SJCRH30 (cell line): ENCODE results near the gene SPIN4. TPM values are rescaled to one million over a fixed set of nuclear protein-coding genes. Genes with fewer than 3 reads are reported as not detected.
"Not testable (repeated sequence)": the region's sequence is repeated elsewhere in the genome, so short reads cannot be mapped to it uniquely, and the experiment has no call there.

ENCODE experiments used
- DNase-seq, 2 experiments: peaks; one replicate each; pipeline ENCODE4 v3.0.0-alpha.2; 2015 to 2020
- H3K27ac ChIP-seq: fragments of 250-450 bp; sonication (Bioruptor Pico); 2 replicates; pipeline ENCODE4 v1.5.1; 2020; ENCODE audit warnings: mild to moderate bottlenecking, moderate library complexity
- H3K27me3 ChIP-seq: fragments of 250-450 bp; sonication (Bioruptor Pico); 2 replicates; pipeline ENCODE4 v1.5.1; 2020; ENCODE audit warnings: mild to moderate bottlenecking, moderate library complexity
- H3K36me3 ChIP-seq: fragments of 250-450 bp; sonication (Bioruptor Pico); 2 replicates; pipeline ENCODE4 v1.5.1; 2020; ENCODE audit warnings: mild to moderate bottlenecking, moderate library complexity
- H3K4me1 ChIP-seq: fragments of 250-450 bp; sonication (Bioruptor Pico); 2 replicates; pipeline ENCODE4 v1.5.1; 2020; ENCODE audit warnings: mild to moderate bottlenecking, moderate library complexity
- H3K4me3 ChIP-seq: fragments of 250-450 bp; sonication (Bioruptor Pico); 2 replicates; pipeline ENCODE4 v1.5.1; 2020; ENCODE audit warnings: mild to moderate bottlenecking, moderate library complexity
- H3K9me3 ChIP-seq: fragments of 250-450 bp; sonication (Bioruptor Pico); replicated peaks from 2 replicates; pipeline ENCODE4 v1.5.1; 2020; ENCODE audit warnings: mild to moderate bottlenecking, moderate library complexity
- total RNA-seq: library from RNA; depleted of rRNA; stranded (reverse); fragments of >200 nt; shearing (Covaris generic); gene quantifications from 2 replicates; pipeline ENCODE4 v1.2.3, GENCODE V29; 2014; rRNA removed

Gene SPIN4
- 31.1 and 36.0 TPM in 2 replicates for total RNA-seq

DNA sequence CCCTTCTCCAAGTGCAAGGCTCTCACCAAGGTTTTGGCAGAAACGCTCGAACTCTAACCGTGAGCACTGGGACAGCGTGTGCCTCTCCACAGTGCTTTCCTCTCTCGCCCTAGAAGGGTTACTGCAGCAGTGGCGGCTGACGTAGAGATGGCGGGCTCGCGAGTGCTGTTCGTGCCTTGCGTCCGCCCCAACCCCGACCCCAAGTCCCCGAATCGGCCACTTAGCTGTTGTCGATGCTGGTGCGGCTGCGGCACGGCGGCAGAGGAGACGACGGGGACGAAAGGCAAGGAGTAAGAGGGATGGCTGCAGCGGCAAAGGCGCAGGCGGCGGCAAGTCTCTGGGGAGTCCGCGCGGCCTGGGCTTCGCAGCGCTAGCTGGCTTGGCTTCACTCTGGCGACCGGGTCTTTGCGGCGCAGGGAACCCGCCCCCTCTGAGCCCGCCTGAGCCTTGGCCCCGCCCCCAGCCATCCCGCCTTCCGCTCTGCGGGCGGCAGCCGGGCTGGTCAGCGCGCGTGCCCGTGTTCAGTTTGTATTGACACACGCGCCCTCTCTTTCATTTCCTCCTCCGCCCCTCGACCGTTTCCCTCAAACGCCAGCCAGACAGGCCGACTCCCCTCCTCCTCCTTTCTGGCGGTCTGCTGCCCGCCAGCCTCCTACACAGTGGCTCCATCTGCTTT is at the start of gene SPIN4:
TSS of gene SPIN4 (minus strand) at position 392 of the 676 bp plus-strand sequence. CDS start 513 bp downstream, outside the sequence.
- Histone ChIP-seq H3K4me3 (peak within 1 kb of the TSS; percentile 82), H3K36me3 (no peaks in the 10 kb centered on the region), H3K27ac (peak within 1 kb of the TSS; percentile 83), H3K9me3 (no peaks in the 10 kb centered on the region), H3K4me1 (no peaks in the 10 kb centered on the region), H3K27me3 (no peaks in the 10 kb centered on the region)
- peak; percentile 95 for DNase-seq

DNA sequence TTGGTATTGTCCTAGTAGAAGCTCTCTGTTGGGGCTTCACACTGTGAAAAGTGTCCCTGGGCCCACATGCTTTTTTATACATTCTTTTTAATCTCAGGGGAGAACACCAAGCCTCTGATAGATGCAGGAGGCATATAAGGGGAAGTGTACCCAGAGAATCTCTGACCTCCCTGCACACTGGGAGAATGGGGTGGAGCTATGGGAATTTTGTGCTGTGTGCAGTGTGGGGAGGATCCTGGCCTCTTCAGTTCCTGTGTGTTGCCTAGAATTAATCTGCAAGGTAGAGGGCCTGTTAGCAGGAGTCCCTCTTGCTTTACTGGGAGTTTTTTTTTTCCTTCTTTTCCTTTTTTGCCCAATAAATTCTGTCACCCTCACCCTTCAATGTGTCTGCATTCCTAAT is 49.2 kb upstream of the SPIN4 start:
- H3K27ac ChIP-seq = no peak overlapping the region
- DNase-seq = no peak
- H3K4me3 ChIP-seq = no peak overlapping the region
- H3K9me3 ChIP-seq = no peaks in the 10 kb centered on the region
- no peaks in the 10 kb centered on the region for H3K4me1 ChIP-seq
- no peaks in the 10 kb centered on the region for H3K36me3 ChIP-seq
- H3K27me3 ChIP-seq = no peaks in the 10 kb centered on the region

DNA sequence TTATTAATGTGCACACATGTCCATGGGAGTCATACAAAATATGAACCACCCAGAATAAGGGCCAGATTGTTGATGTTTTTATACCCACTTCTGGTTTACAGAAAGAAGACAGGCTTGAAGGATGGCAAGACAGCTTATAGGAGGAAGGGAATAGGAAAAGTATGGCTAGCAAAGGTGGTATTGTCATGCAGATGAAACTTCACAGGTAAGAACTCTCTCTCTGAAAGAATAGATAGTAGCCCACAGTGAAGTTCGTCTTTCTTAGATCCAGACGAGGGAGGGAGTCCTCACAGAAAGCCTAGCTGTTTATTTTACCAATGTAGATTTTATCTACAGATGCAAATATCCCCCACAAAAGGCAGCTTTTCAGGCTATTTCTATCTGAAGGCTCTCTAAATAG is 43.7 kb upstream of the SPIN4 start:
- no peak for DNase-seq
- H3K4me1 ChIP-seq = no peaks in the 10 kb centered on the region

DNA sequence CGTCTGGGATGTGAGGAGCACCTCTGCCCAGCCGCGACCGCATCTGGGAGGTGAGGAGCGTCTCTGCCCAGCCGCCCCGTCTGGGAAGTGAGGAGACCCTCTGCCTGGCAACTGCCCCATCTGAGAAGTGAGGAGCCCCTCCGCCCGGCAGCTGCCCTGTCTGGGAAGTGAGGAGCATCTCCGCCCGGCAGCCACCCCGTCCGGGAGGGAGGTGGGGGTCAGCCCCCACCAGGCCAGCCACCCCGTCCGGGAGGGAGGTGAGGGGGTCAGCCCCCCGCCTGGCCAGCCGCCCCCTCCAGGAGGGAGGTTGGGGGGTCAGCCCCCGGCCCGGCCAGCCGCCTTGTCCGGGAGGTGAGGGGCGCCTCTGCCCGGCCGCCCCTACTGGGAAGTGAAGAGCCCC is 42.0 kb upstream of the SPIN4 start:
- not testable (repeated sequence) for H3K4me3 ChIP-seq, H3K36me3 ChIP-seq, H3K27ac ChIP-seq, H3K27me3 ChIP-seq, DNase-seq, H3K9me3 ChIP-seq, H3K4me1 ChIP-seq

More for the DNA sequence above, 43.7 kb upstream of the SPIN4 start:
- no peaks in the 10 kb centered on the region for H3K27me3 ChIP-seq
- H3K36me3 ChIP-seq = no peaks in the 10 kb centered on the region
- no peak overlapping the region for H3K27ac ChIP-seq
- H3K9me3 ChIP-seq = no peaks in the 10 kb centered on the region
- H3K4me3 ChIP-seq = no peak overlapping the region

DNA sequence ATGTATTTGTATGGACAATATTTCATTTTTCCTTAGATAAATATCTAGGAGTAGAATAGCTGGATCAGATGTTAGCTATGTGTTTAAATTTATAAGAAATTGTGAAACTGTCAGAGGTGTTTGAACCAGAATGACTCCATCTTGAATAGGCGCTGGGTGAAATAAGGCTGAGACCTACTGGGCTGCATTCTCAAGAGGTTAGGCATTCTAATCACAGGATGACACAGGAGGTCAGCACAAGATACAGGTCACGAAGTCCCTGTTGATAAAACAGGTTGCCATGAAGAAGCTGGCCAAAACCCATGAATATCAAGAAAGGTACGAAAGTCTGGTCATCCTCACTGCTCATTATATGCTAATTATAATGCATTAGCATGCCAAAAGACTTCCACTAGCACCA is 36.3 kb upstream of the SPIN4 start:
- no peak overlapping the region for H3K4me3 ChIP-seq
- DNase-seq = no peak
- H3K36me3 ChIP-seq = no peaks in the 10 kb centered on the region
- no peaks in the 10 kb centered on the region for H3K9me3 ChIP-seq
- H3K4me1 ChIP-seq = no peaks in the 10 kb centered on the region
- H3K27me3 ChIP-seq = no peaks in the 10 kb centered on the region
- H3K27ac ChIP-seq = no peak overlapping the region

DNA sequence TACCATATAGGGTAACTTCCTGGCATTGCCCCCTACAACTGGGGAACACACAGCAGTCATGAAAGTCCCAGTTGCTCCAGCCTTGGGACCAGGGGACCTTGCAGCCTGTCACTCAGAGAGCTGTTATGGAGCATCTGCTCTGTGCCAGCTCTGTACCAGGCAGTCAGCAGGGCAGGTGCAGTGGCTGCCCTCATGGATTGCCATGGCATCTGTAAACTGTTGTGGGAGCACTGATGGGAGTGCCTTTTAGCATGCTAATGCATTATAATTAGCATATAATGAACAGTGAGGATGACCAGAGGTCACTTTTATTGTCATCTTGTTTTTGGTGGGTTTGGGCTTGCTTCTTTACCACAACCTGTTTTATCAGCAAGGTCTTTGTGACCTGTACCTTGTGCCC is 33.1 kb upstream of the SPIN4 start:
- not testable (repeated sequence) for H3K4me3 ChIP-seq, H3K9me3 ChIP-seq, DNase-seq

DNA sequence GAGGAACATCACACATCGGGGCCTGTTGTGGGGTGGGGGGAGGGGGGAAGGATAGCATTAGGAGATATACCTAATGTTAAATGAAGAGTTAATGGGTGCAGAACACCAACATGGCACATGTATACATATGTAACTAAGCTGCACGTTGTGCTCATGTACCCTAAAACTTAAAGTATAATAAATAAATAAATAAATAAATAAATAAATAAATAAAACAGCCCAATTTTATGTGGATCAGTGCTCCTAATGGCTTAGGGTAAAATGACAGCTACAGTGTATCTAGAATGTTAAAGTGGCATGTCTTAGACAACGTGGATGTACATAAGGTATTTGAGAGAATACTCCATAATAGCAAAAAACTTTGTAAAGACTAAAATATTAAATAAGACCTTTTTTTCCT is 21.9 kb upstream of the SPIN4 start:
- not testable (repeated sequence) for H3K27me3 ChIP-seq, H3K4me3 ChIP-seq, H3K9me3 ChIP-seq, DNase-seq, H3K36me3 ChIP-seq, H3K27ac ChIP-seq, H3K4me1 ChIP-seq

More for the DNA sequence above, 33.1 kb upstream of the SPIN4 start:
- H3K27ac ChIP-seq, H3K27me3 ChIP-seq, H3K36me3 ChIP-seq, H3K4me1 ChIP-seq: not testable (repeated sequence)

DNA sequence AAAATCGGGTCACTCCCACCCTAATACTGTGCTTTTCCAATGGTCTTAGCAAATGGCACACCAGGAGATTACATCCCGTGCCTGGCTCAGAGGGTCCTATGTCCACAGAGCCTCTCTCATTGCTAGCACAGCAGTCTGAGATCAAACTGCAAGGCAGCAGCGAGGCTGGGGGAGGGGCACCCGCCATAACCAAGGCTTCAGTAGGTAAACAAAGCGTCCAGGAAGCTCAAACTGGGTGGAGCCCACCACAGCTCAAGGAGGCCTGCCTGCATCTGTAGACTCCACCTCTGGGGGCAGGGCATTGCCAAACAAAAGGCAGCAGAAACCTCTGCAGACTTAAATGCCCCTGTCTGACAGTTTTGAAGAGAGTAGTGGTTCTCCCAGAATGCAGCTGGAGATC is 16.6 kb upstream of the SPIN4 start:
- not testable (repeated sequence) for H3K9me3 ChIP-seq, DNase-seq, H3K36me3 ChIP-seq, H3K27me3 ChIP-seq, H3K27ac ChIP-seq, H3K4me1 ChIP-seq
- peak overlapping the region; percentile 25 for H3K4me3 ChIP-seq

DNA sequence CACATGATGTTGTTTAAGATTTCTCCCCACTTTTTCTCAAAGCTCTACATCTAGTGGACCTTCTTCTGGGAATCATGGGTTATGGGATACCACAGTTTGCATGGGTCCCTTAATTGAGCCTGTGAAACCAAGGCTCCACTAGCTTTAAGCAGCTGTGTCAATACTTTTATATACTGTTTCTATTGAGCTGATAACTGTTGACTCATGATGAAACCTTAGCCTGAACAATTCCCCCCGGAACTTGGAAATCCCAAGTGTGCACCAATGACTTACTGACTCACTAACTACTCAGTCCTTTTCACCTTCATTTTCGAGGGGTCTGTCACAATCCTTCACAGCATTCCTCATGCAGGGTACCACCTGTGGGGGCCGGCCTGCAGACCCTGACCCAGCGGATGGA is 12.7 kb upstream of the SPIN4 start:
- Histone ChIP-seq H3K27me3 (no peaks in the 10 kb centered on the region), H3K4me3 (no peak overlapping the region), H3K9me3 (no peaks in the 10 kb centered on the region; the same call in 1 of the 2 replicates), H3K4me1 (no peaks in the 10 kb centered on the region), H3K27ac (no peak overlapping the region), H3K36me3 (no peaks in the 10 kb centered on the region)
- DNase-seq = no peak

DNA sequence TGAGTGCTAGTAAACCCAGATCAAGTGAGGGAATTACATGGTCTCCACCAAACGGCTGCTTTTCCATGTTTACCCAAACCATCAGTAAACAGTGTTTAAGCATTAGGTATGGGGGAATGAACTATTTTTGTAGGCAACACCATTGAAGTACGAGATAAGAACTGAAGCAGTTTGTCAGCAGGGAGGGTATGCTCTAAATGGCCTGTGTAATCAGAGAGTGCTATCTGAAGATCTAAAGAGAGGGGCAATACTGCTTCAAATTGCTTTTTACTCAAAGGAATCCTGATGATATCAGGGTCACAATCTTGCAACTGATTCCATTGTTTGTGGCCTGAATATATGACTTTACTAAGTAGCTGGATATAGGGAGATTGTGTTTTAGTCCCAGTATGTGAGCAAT is 10.4 kb upstream of the SPIN4 start:
- no peak overlapping the region for H3K27ac ChIP-seq
- no peaks in the 10 kb centered on the region for H3K36me3 ChIP-seq
- H3K4me3 ChIP-seq = no peak overlapping the region
- H3K4me1 ChIP-seq = no peaks in the 10 kb centered on the region
- no peak for DNase-seq
- no peaks in the 10 kb centered on the region; the same call in 1 of the 2 replicates for H3K9me3 ChIP-seq
- H3K27me3 ChIP-seq = no peaks in the 10 kb centered on the region

DNA sequence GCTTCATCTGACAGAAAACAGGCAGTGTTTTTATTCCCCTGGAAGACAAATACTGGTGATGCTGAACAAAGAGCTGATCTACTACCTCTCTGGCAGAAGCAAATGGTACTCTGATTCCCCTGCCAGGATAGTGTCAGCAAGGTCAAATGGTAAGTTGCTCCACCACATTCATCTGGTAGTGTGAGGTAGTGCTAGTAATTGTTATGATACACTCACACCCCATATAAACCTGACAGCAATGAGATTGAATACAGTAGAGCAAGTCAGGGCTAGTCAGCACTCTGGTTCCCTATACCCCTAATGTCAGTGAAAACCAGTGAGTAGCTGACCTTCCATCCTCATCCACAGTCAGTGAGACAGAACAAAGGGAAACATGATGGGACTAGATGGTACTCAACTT is 3.4 kb upstream of the SPIN4 start:
- H3K27ac ChIP-seq = no peak overlapping the region
- no peak for DNase-seq
- no peaks in the 10 kb centered on the region for H3K9me3 ChIP-seq
- no peak overlapping the region for H3K4me3 ChIP-seq
- H3K36me3 ChIP-seq = no peaks in the 10 kb centered on the region
- no peaks in the 10 kb centered on the region for H3K27me3 ChIP-seq
- H3K4me1 ChIP-seq = no peaks in the 10 kb centered on the region

DNA sequence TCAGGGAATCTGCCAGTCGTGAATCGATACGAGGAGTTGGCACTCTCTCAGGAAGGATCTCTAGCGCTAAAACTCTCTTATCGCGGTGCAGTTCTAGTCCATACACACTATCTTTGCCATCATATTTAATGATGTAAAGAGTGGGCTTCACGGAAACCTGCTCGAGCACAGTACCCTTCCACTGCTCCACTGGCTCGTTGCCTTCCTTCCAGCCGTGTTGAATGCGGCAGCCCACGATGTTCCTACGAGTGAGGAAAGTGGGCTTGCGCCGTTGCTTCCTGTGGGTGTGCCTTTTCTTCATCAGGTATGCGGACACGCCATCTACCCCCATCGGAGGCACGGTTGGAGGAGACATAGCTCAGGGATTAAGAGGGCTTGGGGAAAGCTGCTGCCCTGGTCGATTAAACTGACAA is 661 bp downstream of the SPIN4 start:
- H3K27me3 ChIP-seq = no peaks in the 10 kb centered on the region
- H3K36me3 ChIP-seq = no peaks in the 10 kb centered on the region
- H3K4me3 ChIP-seq = peak overlapping the region; percentile 82
- no peaks in the 10 kb centered on the region for H3K4me1 ChIP-seq
- no peaks in the 10 kb centered on the region for H3K9me3 ChIP-seq
- DNase-seq = peak; percentile 45 to 62
- H3K27ac ChIP-seq = peak overlapping the region; percentile 83

DNA sequence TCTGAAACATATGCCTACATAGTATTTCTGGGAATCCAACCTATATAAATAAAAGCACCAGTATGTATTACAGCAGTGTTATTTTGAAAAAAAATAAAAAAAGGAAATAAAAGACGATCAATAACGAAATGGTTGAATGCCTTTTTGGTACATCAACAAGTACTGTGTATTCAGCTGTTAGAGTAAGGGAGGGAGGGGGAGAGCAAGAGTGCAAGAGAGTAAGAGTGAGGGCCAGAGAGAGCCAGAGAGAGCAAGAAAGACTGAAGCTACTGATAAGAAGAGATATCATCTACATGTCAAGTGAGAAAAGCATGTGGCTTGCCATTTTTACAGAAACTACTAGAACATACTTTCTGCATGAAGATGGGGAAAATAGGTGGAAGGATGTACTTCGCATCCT is 1.8 kb downstream of the SPIN4 start:
- peak overlapping the region; percentile 82 for H3K4me3 ChIP-seq

DNA sequence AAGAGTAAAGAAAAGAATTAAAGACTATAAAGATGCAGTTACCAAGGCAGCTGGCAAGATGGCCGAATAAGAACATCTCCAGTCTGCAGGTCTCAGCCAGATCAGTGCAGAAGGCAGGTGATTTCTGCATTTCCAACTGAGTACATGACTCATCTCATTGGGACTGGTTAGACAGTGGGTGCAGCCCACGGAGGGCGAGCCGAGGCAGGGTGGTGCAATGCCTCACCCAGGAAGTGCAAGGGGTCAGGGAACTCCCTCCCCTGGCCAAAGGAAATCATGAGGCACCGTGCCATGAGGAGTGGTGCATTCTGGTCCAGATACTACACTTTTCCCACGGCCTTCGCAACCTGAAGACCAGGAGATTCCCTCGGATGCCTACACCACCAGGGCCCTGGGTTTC is 20.5 kb downstream of the SPIN4 start:
- H3K27ac ChIP-seq = no peak overlapping the region
- no peaks in the 10 kb centered on the region for H3K36me3 ChIP-seq
- no peak for DNase-seq
- no peaks in the 10 kb centered on the region for H3K4me1 ChIP-seq
- H3K9me3 ChIP-seq = no peaks in the 10 kb centered on the region; the same call in 1 of the 2 replicates
- no peak overlapping the region for H3K4me3 ChIP-seq
- H3K27me3 ChIP-seq = no peaks in the 10 kb centered on the region

More for the DNA sequence above, 1.8 kb downstream of the SPIN4 start:
- H3K4me1 ChIP-seq = no peaks in the 10 kb centered on the region
- peak overlapping the region; percentile 48; the same call in 1 of the 2 replicates for H3K27ac ChIP-seq
- no peaks in the 10 kb centered on the region for H3K27me3 ChIP-seq
- H3K36me3 ChIP-seq = no peaks in the 10 kb centered on the region
- DNase-seq = peak; percentile 49 to 68
- H3K9me3 ChIP-seq = no peaks in the 10 kb centered on the region

DNA sequence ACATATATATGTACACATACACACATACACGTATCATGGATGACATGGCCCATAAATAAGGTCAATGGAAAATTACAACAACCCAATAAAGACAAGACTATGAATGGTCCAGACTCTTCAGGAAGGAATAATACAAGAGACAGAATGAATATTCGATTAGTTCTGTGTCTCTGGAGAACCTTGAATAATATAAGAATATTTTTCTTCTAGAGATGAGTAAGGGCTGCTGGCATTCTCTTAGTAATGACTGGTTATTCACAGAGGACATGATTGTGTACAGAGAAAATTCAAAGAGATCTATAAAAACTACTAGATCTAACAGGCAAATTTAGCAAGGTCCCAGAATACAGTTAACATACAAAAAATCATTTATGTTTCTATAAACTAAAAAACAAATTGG is 23.3 kb downstream of the SPIN4 start:
- no peaks in the 10 kb centered on the region for H3K36me3 ChIP-seq
- no peak for DNase-seq
- H3K27me3 ChIP-seq = no peaks in the 10 kb centered on the region
- H3K4me1 ChIP-seq = no peaks in the 10 kb centered on the region
- no peak overlapping the region for H3K4me3 ChIP-seq
- no peak overlapping the region for H3K27ac ChIP-seq
- H3K9me3 ChIP-seq = no peaks in the 10 kb centered on the region

DNA sequence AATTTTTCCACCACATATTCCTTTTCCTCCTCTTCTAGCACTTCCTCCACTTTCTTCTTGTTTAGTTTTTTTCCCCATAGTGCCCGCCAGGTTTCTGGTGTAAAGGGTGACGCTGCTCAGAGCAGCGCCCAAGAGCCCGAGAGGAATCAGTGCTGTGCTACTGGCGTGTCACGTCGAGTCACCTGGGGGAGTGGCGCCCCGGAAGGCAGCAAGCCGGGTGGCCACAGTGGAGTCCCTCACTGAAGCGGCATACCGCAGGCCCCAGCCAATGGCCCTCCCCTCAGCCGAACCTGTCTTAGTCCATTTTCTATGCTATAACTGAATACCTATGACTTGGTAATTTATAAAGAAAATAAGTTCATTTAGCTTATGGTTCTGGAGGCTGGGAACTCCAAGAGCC is 51.5 kb downstream of the SPIN4 start:
- H3K27me3 ChIP-seq = no peaks in the 10 kb centered on the region
- no peak overlapping the region for H3K4me3 ChIP-seq
- no peak for DNase-seq
- no peaks in the 10 kb centered on the region for H3K9me3 ChIP-seq
- no peaks in the 10 kb centered on the region for H3K36me3 ChIP-seq
- no peaks in the 10 kb centered on the region for H3K4me1 ChIP-seq
- no peak overlapping the region for H3K27ac ChIP-seq
